Mucosa of descending colon (tissue), 3 donors: Measurements from ENCODE around the gene FSTL4. TPM values are rescaled to one million over a fixed set of nuclear protein-coding genes. Genes with fewer than 3 reads are reported as not detected.
"Not testable (repeated sequence)": the region's sequence is repeated elsewhere in the genome, so short reads cannot be mapped to it uniquely, and the experiment has no call there.

Experiments
- ATAC-seq: fragments of 200-7000 bp; cut with Tn5 transposase; one replicate; pipeline ENCODE4 v1.9.1; 2020; ENCODE audit warnings: mild to moderate bottlenecking, moderate library complexity
- DNase-seq, 3 donors: peaks; one replicate each; pipeline ENCODE4 v3.0.0-alpha.2; 2020
- H3K36me3 ChIP-seq: fragments of 200-600 bp; one replicate; pipeline ENCODE4 v1.8.0; 2021; ENCODE audit warnings: low read depth, mild to moderate bottlenecking
- H3K4me1 ChIP-seq: fragments of 200-600 bp; one replicate; pipeline ENCODE4 v1.8.0; 2021; ENCODE audit warnings: low read depth, mild to moderate bottlenecking
- H3K4me3 ChIP-seq: fragments of 200-600 bp; one replicate; pipeline ENCODE4 v1.8.0; 2021; ENCODE audit warnings: mild to moderate bottlenecking
- H3K9me3 ChIP-seq: fragments of 200-600 bp; one replicate; pipeline ENCODE4 v1.8.0; 2021; ENCODE audit warnings: mild to moderate bottlenecking
- CTCF ChIP-seq: fragments of 200-600 bp; IDR thresholded peaks from one replicate; pipeline ENCODE4 v1.8.0; 2022; ENCODE audit warnings: antibody characterized with exemption, mild to moderate bottlenecking
- intact Hi-C, 2 donors: fragments of 100-400 bp; cut with DNase I in 1 of 2; cut with micrococcal nuclease in 1 of 2; formaldehyde crosslinking; loops; one replicate each; pipeline versions ENCODE4 v1.11.0 to v1.11.1; 2022; cut with DNase I, micrococcal nuclease
- total RNA-seq, 3 donors: library from RNA; stranded (reverse); fragmentation: NEBNext Ultra II Directional in 2 of 3; extraction: Animal tissue kit (Norgen Biotek cat#: 25700) in 2 of 3; gene quantifications; one replicate each; pipeline versions ENCODE4 v1.2.1 to v1.2.4, GENCODE V29; 2021 to 2023
- donor health status: DM: no; HTN: no; CAD: no; lungs with moderate emphysema.
- donor health status: DM: no; HTN: no; CAD: no.
- donor health status: DM: no; HTN: yes; CAD: no.

The FSTL4 gene
- total RNA-seq, 3 donors from 2014 or later = 0.29 to 0.77 (median 0.57) TPM

DNA sequence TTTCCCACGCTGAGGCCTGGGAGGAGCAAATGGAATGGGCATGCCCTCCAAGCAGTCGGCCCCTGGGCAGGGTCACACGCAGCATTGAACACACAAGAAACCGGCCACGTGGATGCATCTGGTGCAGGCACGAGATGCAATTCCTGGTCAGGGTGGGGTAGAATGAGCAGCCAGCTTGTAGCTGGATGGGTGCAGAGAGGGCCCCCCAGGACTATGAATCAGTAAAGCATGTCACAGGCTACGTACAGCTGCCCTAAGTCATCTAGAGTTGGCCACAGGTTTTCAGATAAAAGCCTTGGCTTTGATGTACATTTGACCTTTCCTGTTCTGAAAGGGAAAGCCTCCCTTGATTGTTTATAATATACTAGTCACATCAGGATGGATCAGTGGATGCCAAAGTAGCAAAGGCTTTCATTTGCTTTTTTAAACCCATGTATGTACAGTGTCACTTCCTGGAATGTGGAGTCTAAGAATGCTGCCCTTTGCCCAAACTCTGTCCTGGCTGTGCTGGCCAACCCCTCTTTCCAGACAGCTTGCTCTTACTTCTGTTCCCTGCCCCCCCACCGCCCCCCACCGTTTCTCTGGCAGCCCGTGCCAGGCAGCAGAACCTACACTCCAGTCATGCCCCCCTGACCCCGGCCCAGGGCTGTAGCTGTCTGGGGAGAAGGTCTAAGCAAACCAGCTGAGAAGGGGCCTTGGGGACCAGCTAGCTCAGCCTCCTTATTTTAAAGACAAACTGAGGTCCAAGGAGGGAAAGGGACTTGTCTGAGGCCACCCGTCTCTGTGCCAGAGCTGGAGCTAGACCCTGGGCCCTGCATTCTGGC lies 391.3 kb downstream of the FSTL4 start:
- no peak for TF ChIP-seq CTCF
- no peak for ATAC-seq
- DNase-seq = no peak

GRCh38 chr5:133219296-133219695 lies 393.0 kb downstream of the FSTL4 start:
- no peaks in the 10 kb centered on the region for H3K9me3 ChIP-seq
- TF ChIP-seq CTCF = no peak
- DNase-seq (no peak), ATAC-seq (no peak)
- H3K4me1 ChIP-seq = no peaks in the 10 kb centered on the region
- H3K4me3 ChIP-seq = no peak overlapping the region
- H3K36me3 ChIP-seq = no peaks in the 10 kb centered on the region
- intact Hi-C loops = no loop called here

More for the DNA sequence above, 391.3 kb downstream of the FSTL4 start:
- Histone ChIP-seq H3K4me1 (peaks cover 11% of the 10 kb centered on the region), H3K9me3 (no peaks in the 10 kb centered on the region), H3K4me3 (no peak overlapping the region), H3K36me3 (no peaks in the 10 kb centered on the region)
- intact Hi-C loops = no loop called here

- H3K4me3 ChIP-seq, H3K9me3 ChIP-seq, ATAC-seq, H3K4me1 ChIP-seq, H3K36me3 ChIP-seq, DNase-seq, intact Hi-C loops: not testable (repeated sequence)
Measured at GRCh38 chr5:133216138-133216537, 396.2 kb downstream of the FSTL4 start.

- DNase-seq (no peak), ATAC-seq (no peak)
- H3K9me3 ChIP-seq = no peaks in the 10 kb centered on the region
- no peak overlapping the region for H3K4me3 ChIP-seq
- intact Hi-C loops = no loop called here
- no peaks in the 10 kb centered on the region for H3K4me1 ChIP-seq
- no peak for TF ChIP-seq CTCF
- no peaks in the 10 kb centered on the region for H3K36me3 ChIP-seq
Measured at GRCh38 chr5:133214153-133214820, 398.1 kb downstream of the FSTL4 start.

DNA sequence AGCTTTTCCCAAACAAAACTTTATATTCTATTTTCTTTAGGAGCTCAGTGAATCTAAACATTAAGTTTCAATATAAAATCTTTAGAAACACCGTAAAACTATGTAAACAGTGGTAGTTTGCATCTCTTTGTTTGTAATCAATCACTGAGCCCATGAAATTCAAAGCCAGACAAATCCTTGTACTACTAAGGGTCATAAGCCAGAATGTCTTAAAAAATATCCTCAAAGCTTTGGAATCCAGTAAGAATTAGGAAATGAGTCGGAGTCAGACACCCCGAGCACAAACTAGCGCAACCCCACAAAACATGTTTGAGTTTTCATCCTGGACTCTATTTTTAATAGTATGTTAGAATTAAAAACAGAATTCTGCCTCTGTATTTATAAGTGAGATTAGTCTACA lies 406.7 kb downstream of the FSTL4 start:
- no peaks in the 10 kb centered on the region for H3K36me3 ChIP-seq
- no peak for TF ChIP-seq CTCF
- DNase-seq = no peak
- H3K9me3 ChIP-seq = no peaks in the 10 kb centered on the region
- no peak for ATAC-seq
- intact Hi-C loops = no loop called here
- no peaks in the 10 kb centered on the region for H3K4me1 ChIP-seq
- no peak overlapping the region for H3K4me3 ChIP-seq

GRCh38 chr5:133205204-133205603 lies 407.1 kb downstream of the FSTL4 start:
- Histone ChIP-seq H3K36me3 (no peaks in the 10 kb centered on the region), H3K9me3 (no peaks in the 10 kb centered on the region), H3K4me3 (no peak overlapping the region), H3K4me1 (no peaks in the 10 kb centered on the region)
- intact Hi-C loops = no loop called here
- ATAC-seq (no peak), DNase-seq (no peak)
- no peak for TF ChIP-seq CTCF
